MM.1S (cell line): ENCODE data around the gene CCDC167.

Experiments
- EZH2 ChIP-seq: fragments of 300-600 bp; sonication (generic); optimal IDR thresholded peaks from 2 replicates; pipeline ENCODE3; 2017; ENCODE audit warnings: low read depth, mild to moderate bottlenecking, antibody characterized with exemption, low read length, mixed read lengths
- TF ChIP-seq, protein P1 (sequence below): fragments of 300-600 bp; sonication (generic); IDR thresholded peaks from 2 replicates; pipeline ENCODE4 v1.5.1; 2016; ENCODE audit warnings: antibody characterized with exemption, low read length, mixed read lengths

DNA sequence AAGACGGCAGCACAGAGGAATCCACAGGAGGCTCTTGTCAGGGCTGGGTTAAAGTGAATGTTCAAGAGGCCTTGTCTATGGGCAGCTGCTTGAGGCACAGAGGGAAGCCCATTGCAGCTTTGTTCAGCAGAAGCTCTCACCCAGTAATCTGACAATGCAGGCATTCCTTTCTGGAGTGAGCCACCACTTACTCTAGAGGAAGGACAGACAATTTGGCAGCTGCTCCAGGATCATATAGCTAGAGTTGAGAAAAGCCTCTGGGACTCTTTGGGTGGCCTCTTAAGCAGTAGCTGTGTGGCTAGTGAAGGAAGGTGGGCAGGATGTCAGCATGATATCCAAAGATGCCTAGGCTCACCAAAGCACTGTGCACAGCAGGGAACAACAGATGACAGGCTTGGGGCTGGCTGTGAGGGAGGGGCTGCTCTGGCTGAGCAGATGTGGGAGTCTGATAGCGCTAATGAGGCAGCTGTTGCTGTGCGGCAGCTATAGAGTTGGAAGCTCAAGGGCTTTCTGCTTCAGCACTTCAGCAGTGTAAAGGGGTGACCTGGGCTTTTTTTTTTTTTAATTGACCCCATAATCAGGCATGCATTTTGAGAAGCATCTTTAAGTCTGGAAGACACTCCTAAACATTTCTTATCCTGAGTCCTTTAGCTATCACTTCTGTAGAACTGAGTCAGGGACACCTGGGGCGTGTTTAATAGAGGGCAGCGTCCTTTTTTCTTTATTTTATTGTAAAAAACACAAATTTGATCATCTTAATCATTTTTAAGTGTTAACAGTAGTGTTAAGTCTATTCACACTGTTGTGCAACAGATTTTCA is 39.5 kb downstream of the CCDC167 start:
- TF ChIP-seq EZH2, result no peak
- TF ChIP-seq, protein P1, sequence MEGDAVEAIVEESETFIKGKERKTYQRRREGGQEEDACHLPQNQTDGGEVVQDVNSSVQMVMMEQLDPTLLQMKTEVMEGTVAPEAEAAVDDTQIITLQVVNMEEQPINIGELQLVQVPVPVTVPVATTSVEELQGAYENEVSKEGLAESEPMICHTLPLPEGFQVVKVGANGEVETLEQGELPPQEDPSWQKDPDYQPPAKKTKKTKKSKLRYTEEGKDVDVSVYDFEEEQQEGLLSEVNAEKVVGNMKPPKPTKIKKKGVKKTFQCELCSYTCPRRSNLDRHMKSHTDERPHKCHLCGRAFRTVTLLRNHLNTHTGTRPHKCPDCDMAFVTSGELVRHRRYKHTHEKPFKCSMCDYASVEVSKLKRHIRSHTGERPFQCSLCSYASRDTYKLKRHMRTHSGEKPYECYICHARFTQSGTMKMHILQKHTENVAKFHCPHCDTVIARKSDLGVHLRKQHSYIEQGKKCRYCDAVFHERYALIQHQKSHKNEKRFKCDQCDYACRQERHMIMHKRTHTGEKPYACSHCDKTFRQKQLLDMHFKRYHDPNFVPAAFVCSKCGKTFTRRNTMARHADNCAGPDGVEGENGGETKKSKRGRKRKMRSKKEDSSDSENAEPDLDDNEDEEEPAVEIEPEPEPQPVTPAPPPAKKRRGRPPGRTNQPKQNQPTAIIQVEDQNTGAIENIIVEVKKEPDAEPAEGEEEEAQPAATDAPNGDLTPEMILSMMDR, result no peak
